ENCODE measurements around the gene GNAL. TPM values are rescaled to one million over a fixed set of nuclear protein-coding genes. Genes with fewer than 3 reads are reported as not detected.

Gene GNAL
- total RNA-seq, 2 experiments from 2014 or later = 0.11 to 0.19 TPM

- no peaks in the 10 kb centered on the region for H3K36me3 ChIP-seq (ENCODE audit: insufficient read depth, low read length)
- ChIA-PET POLR2A (interaction anchor here (0.5 kb wide), 1 partner anchor 44 kb away, joined by 4 read pairs; no protein-coding TSS in a partner anchor), CTCF (no interaction called here)
- intact Hi-C loops (cut with DNase I, micrococcal nuclease) = no loop called here
- H3K4me3 Mint-ChIP-seq = no peak overlapping the region
- H3K27ac Mint-ChIP-seq = no peak overlapping the region
- no peak for TF ChIP-seq CTCF (IDR thresholded peaks at IDR 0.05)
- DNase-seq = no peak
- peaks cover 17 to 26% of the 10 kb centered on the region in 2 experiments for H3K27me3 ChIP-seq (ENCODE audit: control insufficient read depth in 1 of 2, insufficient read depth in 2 of 2, low read length in 2 of 2)
- no peak for ATAC-seq (ENCODE audit: poor library complexity)
- no peaks in the 10 kb centered on the region for H3K4me1 ChIP-seq (ENCODE audit: insufficient read depth, low read length)
- H3K9me3 Mint-ChIP-seq = no peaks in the 10 kb centered on the region
- no peak overlapping the region for H3K27ac ChIP-seq (ENCODE audit: low read depth in 1 of 2, low read length in 2 of 2)
- H3K36me3 Mint-ChIP-seq (ENCODE audit: low read depth) = no peaks in the 10 kb centered on the region
- H3K4me3 ChIP-seq (ENCODE audit: low read length) = no peak overlapping the region
- H3K27me3 Mint-ChIP-seq = peaks cover 69% of the 10 kb centered on the region
- H3K4me1 Mint-ChIP-seq (ENCODE audit: low read depth) = no peaks in the 10 kb centered on the region
- H3K9me3 ChIP-seq (ENCODE audit: control insufficient read depth in 1 of 2, insufficient read depth in 1 of 2, low read length in 2 of 2) = no peaks in the 10 kb centered on the region
These were observed 56.5 kb downstream of the GNAL start for GRCh38 chr18:11745521-11745920.

GRCh38 chr18:11747286-11747685 is 58.2 kb downstream of the GNAL start:
- ATAC-seq (ENCODE audit: poor library complexity) (no peak), DNase-seq (no peak)
- Mint-ChIP-seq H3K4me3 (no peak overlapping the region), H3K9me3 (no peaks in the 10 kb centered on the region), H3K4me1 (ENCODE audit: low read depth) (peaks cover 4% of the 10 kb centered on the region), H3K36me3 (ENCODE audit: low read depth) (no peaks in the 10 kb centered on the region), H3K27me3 (peaks cover 69% of the 10 kb centered on the region), H3K27ac (no peak overlapping the region)
- H3K4me1 ChIP-seq (ENCODE audit: insufficient read depth, low read length) = peaks cover 3% of the 10 kb centered on the region
- no peak overlapping the region for H3K4me3 ChIP-seq (ENCODE audit: low read length)
- H3K36me3 ChIP-seq (ENCODE audit: insufficient read depth, low read length) = no peaks in the 10 kb centered on the region
- ChIA-PET CTCF (no interaction called here), POLR2A (no interaction called here)
- H3K27me3 ChIP-seq (ENCODE audit: control insufficient read depth in 1 of 2, insufficient read depth in 2 of 2, low read length in 2 of 2) = peaks cover 21 to 39% of the 10 kb centered on the region in 2 experiments
- intact Hi-C loops (cut with DNase I, micrococcal nuclease) = no loop called here
- H3K27ac ChIP-seq (ENCODE audit: low read depth in 1 of 2, low read length in 2 of 2) = no peak overlapping the region
- no peak for TF ChIP-seq CTCF (IDR thresholded peaks at IDR 0.05)
- H3K9me3 ChIP-seq (ENCODE audit: control insufficient read depth in 1 of 2, insufficient read depth in 1 of 2, low read length in 2 of 2) = no peaks in the 10 kb centered on the region

GRCh38 chr18:11747731-11748130 is 58.7 kb downstream of the GNAL start:
- no peak overlapping the region for H3K4me3 Mint-ChIP-seq
- H3K27me3 Mint-ChIP-seq = peaks cover 68% of the 10 kb centered on the region
- H3K4me1 ChIP-seq (ENCODE audit: insufficient read depth, low read length) = peaks cover 3% of the 10 kb centered on the region
- no peak overlapping the region for H3K4me3 ChIP-seq (ENCODE audit: low read length)
- DNase-seq (no peak), ATAC-seq (ENCODE audit: poor library complexity) (no peak)
- no peak for TF ChIP-seq CTCF (IDR thresholded peaks at IDR 0.05)
- H3K36me3 Mint-ChIP-seq (ENCODE audit: low read depth) = no peaks in the 10 kb centered on the region
- peaks cover 5% of the 10 kb centered on the region for H3K4me1 Mint-ChIP-seq (ENCODE audit: low read depth)
- no peak overlapping the region for H3K27ac Mint-ChIP-seq
- H3K27me3 ChIP-seq (ENCODE audit: control insufficient read depth in 1 of 2, insufficient read depth in 2 of 2, low read length in 2 of 2) = peaks cover 19 to 39% of the 10 kb centered on the region in 2 experiments
- no peak overlapping the region for H3K27ac ChIP-seq (ENCODE audit: low read depth in 1 of 2, low read length in 2 of 2)
- CTCF ChIA-PET = no interaction called here
- intact Hi-C loops (cut with DNase I, micrococcal nuclease) = no loop called here
- no peaks in the 10 kb centered on the region for H3K9me3 Mint-ChIP-seq
- H3K36me3 ChIP-seq (ENCODE audit: insufficient read depth, low read length) = no peaks in the 10 kb centered on the region
- no peaks in the 10 kb centered on the region for H3K9me3 ChIP-seq (ENCODE audit: control insufficient read depth in 1 of 2, insufficient read depth in 1 of 2, low read length in 2 of 2)
- POLR2A ChIA-PET = no interaction called here
